ENCODE measurements around the gene PPP1R3G.

GRCh38 chr6:5130135-5130866 is 45.2 kb downstream of the PPP1R3G start:
- TF ChIP-seq CTCF (IDR thresholded peaks at IDR 0.05; ENCODE audit: insufficient read depth, low read length) (no peak), REST (IDR thresholded peaks at IDR 0.05; ENCODE audit: insufficient replicate concordance, low read depth) (no peak), POLR2AphosphoS5 (IDR thresholded peaks at IDR 0.05; ENCODE audit: low read depth) (no peak), SPI1 (IDR thresholded peaks at IDR 0.05; ENCODE audit: borderline replicate concordance, low read depth) (no peak)

All from HL-60 (cell line).